T-helper 2 cell treated with Interferon-gamma antibody and Interleukin-4, amounts not matched to agents 100 ng/mL and 5 ng/mL, for 36 hours (primary cell): Measurements from ENCODE around the gene NCOA1. TPM values are rescaled to one million over a fixed set of nuclear protein-coding genes. Genes with fewer than 3 reads are reported as not detected.
"Not testable (repeated sequence)": the region's sequence is repeated elsewhere in the genome, so short reads cannot be mapped to it uniquely, and the experiment has no call there.

Experiments
- intact Hi-C: fragments of 100-400 bp; cut with micrococcal nuclease; formaldehyde crosslinking; loops from one replicate; pipeline ENCODE4 v1.15.1; 2023
- total RNA-seq: library from RNA; stranded (reverse); gene quantifications from 2 replicates; pipeline ENCODE4 v1.2.3, GENCODE V29; 2022

NCOA1 gene
- total RNA-seq, 1 donor from 2014 or later = 21.4 TPM

DNA sequence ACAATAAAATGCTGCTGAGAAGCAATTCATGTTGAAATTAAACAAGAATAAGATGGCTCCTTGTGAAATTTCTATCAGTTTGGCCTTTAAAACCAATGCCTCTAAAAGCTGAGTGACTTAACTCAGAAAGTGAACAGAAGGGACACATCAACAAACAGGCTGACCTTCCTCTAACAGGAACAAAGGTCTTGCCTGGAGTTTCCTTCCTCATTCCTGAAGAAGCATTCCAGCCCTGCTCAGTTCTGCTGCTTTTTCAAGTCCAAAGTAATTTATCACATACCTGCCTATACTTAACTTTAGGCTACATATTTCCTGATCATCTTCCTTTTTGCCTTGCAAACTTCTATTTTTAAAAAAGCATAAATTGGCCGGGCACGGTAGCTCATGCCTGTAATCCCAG lies 288.1 kb downstream of the NCOA1 start:
- intact Hi-C loops = no loop called here

DNA sequence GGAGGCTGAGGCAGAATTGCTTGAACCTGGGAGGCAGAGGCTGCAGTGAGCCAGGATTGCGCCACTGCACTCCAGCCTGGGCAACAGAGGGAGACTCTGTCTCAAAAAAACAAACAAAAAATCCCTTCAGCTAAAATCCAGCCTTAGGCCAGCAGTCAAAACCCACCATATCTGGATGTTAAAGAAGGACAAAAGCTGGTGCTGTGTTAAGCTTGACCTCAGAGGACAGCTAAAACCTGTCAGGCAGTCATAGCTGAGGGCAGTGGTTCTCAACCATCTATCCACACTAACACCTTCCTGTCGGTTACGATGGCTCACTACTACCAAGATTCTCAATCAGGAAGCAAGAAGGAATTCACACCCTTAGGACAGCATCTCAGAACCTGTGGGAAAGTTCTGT lies 292.6 kb downstream of the NCOA1 start:
- intact Hi-C loops = no loop called here

DNA sequence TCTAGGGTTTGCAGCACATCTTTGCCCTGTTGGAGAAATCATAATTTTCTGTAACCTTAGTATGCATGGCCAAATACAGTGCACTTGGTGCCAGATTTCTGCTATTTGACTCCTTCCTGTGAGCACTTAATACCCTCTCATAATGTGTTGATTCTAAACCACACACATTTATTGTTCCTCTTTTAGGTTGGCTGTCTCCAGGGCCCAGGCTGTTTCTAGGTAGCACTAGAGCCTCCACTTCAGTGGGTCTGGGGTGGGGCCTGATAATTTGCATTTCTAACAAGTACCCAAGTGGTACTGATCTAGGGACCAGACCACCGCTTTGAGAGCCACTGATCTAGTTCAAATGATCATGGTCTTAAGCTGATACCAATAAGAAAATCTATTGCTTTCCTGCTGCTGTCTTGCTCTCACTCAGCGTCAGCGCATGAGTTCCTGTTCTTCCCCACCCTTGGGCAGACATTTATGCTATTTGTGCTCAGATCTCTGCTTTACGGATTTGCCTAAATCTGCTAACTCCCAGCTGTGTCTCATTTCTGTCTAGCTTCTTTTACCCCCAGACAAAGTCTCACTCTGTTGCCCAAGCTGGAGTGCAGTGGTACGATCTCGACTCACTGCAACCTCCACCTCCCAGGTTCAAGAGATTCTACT lies 294.7 kb downstream of the NCOA1 start:
- intact Hi-C loops = no loop called here

DNA sequence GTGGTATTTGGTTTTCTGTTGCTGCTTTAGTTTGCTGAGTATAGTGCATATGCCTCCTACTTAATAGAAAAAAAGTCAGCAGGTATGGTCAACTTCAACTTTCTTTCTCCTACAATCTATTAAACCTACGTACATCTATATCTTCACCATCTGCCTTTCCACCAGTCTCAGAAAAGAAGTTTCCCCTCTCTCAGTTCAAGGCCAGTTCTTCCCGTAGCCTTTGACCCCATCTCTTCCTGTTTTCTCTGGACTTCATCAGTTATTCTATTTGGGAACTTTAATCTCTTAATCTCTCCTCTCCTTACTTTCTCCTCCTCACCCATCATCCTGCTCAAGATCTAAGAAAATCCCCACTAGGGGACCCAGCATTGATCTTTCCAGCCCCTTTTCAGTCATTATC lies 296.5 kb downstream of the NCOA1 start:
- intact Hi-C loops = no loop called here

DNA sequence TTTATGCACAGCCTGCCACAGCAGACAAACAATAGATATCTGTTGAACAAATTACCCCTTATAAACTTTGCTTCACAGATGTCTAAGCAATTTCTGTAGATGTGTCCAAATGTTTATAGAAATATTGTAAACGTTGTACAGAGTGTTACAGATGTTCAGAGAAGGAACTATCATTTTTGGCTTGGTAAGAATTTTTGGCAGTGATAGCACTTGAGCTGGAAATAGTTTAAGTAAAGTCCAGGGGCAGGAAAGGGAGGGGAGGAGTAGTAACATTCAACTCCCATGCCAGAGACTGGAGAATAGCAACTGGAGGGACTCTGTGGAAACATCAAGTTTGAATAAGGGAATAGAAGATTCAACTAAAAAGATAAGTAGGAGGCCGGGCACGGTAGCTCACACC lies 297.8 kb downstream of the NCOA1 start:
- intact Hi-C loops = no loop called here

DNA sequence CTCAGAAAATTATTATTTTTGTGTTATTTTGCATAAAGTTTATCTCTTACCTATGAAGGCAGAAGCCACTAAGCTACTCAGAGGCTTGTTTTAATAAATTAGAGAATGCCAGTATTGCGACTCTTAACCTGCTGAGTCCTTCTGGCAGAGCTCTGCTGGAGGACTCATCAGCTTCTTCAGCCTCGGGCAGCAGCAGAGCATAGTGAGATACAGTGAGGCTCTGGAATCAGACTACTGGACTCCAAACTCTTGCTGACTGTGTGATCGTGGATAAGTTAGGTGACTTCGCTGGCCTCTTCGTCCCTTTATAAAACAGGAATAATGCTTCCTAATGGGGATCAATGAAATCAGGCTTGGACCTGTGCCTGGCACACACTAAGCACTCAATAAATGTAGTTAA lies 300.4 kb downstream of the NCOA1 start:
- intact Hi-C loops = loop anchor here (10.0 kb wide), 3 partner anchors 717 to 1973 kb away; partner anchors contain the start of genes FKBP1B, SF3B6, SLC35F6 and WDCP

DNA sequence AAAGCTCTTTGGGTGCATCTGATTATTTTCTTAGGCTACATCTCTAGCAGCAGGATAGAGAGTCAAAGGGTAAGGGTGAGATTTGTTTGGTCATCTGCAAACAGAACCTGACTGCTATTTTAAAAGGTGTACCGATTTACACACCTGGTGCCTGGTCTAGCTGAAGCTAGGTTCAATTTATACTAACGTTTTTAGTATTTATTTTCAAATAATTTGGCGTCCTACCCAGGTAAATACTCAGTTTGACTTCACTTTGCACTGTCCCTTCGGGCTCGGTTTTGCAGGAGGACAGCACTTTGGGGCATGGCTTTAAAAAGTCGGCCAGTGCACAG lies 301.5 kb downstream of the NCOA1 start:
- intact Hi-C loops = loop anchor here (2.0 to 10.0 kb wide), 5 partner anchors 34 to 1972 kb away; partner anchors contain the start of genes FKBP1B, NCOA1, SF3B6 and SLC35F6

DNA sequence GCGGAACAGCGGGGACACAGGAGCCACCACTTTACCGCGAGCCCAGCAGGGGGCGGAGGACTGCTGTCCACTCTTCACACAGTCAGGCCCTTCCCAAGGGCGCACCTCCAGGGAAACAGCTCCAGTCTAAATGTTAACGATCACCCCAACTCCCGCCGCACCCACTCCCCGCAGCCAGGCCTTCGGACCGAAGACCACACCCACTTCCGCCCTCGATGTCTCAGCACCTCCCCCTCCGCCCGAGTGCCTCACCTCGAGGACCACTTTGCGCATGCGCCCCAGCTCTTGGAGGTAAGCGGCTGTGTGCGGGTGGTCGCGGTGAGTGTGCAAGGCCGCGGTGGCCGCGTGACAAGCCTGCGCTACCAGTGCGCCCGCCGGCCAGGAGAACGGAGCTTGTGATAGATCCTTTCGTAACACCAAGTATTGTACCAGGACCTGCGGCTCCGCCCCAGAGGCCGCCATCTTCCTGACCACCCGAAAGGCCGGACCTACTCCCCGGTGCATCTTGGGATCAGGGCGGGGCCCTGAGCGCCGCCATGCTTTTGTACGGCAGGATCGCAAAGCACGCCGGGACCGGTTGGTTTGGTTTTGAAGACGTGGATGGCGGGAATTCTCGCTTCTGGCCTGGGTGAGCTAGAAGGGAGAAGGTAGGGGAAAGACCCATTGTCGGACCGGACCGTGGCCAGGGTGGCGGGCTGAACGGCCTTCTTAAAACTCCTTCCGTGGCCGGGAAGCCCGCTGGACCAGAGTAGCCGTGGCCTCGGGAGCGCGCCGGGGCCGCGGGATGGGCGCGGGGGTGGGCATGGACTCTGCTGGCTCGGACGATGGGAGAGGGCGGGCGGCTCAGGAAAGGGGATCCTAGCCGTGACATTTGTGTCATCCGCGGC lies 302.1 kb downstream of the NCOA1 start, which contains the start of the genes CENPO and PTRHD1:
TSS of gene CENPO (plus strand) at position 552 of the 887 bp plus-strand sequence. CDS start 495 bp downstream, outside the sequence.
TSS of gene PTRHD1 (minus strand) at position 518 of the 887 bp plus-strand sequence. CDS start at position 504, 14 bp downstream.
- intact Hi-C loops = loop anchor here (1.0 to 10.0 kb wide), 9 partner anchors 34 to 1972 kb away; partner anchors contain the start of genes ADCY3, DNAJC27, EFR3B and FKBP1B

DNA sequence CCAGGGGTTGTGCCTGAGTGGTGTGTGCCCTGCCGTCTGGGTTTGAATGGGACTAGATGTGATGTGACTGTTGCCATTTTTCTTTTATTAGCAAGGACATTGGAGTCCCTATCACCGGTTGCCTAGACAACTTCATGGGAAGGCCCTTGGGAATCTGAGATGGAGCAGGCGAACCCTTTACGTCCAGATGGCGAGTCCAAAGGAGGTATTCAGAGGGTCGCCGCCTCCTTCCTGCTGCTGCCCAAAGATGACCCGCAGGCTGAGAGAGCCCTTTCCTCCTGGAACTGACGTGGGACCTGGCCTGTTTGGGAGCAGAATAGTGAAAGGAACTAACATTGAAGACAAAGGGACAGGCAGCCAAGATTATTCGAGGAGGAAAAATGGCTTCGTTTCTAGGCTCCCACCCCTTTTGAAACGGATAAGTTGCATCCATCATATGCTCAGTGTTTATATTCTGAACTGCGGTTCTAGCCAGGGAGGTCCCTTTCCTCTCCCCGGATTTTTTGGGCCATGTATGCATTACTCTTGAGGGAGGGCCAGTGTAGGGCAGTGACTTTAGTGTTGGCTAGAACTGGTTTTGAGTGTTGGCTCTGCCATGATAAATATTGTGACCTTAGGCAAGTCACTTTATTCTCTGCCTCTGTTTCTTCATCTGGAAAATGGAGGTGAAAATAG lies 302.8 kb downstream of the NCOA1 start:
- intact Hi-C loops = loop anchor here (1.0 to 10.0 kb wide), 9 partner anchors 33 to 1971 kb away; partner anchors contain the start of genes ADCY3, DNAJC27, EFR3B and FKBP1B

DNA sequence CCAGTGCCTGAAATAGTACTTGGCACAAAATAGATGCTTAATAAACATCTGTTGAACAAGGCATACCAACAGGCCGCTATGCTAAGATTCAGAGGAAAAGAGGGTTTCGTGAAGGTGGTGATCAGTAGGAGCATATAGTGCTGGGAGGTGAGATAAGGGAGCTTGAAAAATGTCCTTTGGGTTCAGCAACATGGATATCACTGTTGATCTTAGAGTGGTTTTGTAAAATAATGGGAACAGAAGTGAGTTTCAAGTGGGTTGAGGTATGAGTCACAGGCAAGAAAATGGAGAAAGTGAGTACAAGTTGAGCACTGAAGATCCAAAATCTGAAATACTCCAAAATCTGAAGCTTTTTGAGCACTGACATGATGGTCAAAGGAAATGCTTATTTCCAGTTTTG lies 306.6 kb downstream of the NCOA1 start:
- intact Hi-C loops = loop anchor here (10.0 kb wide), 3 partner anchors 723 to 1967 kb away; partner anchors contain the start of genes FKBP1B, SF3B6, SLC35F6 and WDCP

DNA sequence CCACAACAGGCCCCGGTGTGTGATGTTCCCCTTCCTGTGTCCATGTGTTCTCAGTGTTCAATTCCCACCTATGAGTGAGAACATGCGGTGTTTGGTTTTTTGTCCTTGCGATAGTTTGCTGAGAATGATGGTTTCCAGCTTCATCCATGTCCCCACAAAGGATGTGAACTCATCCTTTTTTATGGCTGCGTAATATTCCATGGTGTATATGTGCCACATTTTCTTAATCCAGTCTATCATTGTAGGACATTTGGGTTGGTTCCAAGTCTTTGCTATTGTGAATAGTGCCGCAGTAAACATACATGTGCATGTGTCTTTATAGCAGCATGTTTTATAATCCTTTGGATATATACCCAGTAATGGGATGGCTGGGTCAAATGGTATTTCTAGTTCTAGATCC lies 309.4 kb downstream of the NCOA1 start:
- intact Hi-C loops = not testable (repeated sequence)

DNA sequence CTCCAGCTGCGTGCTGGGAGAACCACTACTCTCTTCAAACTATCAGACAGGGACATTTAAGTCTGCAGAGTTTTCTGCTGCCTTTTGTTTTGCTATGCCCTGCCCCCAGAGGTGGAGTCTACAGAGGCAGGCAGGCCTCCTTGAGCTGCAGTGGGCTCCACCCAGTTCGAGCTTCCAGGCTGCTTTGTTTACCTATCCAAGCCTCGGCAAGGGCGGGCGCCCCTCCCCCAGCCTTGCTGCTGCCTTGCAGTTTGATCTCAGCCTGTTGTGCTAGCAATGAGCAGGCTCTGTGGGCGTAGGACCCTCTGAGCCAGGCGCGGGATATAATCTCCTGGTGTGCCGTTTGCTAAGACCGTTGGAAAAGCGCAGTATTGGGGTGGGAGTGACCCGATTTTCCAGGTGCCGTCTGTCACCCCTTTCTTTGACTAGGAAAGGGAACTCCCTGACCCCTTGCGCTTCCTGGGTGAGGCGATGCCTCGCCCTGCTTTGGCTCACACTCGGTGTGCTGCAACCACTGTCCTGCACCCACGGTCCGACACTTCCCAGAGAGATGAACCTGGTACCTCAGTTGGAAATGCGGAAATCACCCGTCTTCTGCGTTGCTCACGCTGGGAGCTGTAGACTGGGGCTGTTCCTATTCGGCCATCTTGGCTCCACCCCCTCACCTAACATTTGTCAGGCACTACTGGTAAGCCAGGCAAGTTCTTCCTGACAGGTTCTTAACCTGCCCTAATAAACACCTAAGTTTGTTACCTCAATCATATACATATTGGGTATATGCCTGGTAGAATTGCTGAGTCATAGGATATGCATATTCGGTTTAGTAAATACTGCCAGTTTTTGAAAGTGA lies 315.0 kb downstream of the NCOA1 start:
- intact Hi-C loops = not testable (repeated sequence)

DNA sequence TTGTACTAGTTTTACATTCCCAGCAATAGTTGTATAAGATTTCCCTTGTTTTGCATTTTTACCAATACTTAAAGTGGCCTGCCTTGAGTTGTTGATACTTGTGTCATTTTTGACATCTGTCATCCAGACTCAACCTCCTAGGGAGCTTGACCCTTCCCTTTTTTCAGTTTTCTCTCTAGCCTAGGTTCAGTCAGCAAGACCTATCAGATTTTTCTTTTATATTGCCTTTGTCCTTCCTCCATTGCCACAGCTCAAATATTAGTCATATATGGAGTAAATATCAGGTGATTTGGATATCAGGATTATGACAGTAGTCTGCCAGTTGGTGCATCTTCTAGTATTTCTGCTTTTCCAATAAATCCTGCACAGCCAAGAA lies 315.6 kb downstream of the NCOA1 start:
- intact Hi-C loops = no loop called here

DNA sequence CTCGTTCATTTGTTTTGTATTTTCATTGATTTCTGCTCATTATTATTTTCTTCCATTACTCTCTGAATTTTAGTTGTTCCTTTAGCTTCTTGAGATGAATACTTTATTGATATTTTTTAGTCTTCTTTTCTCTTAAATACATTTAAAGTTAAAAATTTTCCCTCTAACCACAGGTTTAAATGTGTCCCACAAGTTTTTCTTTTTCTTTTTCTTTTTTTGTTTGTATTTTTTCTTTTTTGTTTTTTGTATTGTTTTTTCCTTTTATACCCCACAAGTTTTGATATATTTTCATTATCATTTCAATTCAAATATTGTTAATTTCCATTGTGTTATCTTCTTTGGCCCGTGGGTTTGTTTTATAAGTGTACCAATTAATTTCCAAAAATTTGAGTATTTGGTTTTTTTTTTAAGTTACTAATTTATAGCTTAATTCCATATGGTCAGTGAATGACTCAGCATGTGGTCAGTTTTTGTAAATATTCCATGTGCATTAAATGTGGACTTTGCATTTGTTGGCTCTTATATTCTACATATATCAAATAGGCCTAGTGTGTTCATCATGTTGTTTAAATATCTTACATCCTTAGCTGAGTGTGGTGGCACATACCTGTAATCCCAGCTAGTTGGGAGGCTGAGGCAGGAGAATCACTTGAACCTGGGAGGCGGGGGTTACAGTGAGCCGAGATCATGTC lies 318.4 kb downstream of the NCOA1 start:
- intact Hi-C loops = no loop called here

DNA sequence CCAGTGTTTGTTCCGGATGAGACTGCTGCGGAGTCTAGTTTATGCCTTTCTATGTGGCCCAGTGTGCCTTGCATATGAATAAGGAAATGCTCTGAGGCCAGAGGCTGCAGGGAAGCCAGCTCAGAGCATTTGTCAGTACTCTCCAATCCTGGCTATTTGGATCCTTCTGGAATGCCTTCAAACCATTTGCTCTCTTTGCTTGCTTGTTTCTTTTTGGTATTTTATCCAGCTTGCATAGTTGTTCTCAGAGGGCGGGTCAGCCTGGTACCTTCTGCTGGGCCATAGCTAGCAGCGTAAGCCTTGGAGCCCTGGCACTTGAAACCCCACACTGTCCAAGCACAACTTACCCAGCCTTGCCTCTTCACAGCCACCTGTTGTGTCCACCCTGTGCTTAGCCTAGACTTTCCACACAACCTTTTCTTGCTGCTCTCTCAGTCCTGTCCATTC lies 322.7 kb downstream of the NCOA1 start:
- intact Hi-C loops = no loop called here

DNA sequence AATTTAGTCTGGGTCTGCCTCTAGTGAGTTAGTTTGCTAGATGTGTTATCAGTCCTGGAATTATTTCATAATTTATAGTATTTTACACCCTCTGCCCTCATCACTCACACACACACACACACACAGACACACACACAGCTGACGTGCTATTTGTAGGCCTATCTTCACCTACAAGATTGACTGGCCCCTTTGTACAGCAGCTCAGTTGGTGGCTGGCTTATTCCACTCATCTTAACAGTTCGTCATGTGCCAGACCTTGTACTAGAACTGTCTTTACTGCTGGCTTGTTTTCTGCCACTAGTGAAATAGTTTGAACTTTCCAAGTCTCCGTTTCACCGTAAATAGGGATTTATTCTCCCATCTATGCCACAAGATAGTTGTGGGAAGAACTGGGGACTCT lies 323.5 kb downstream of the NCOA1 start:
- intact Hi-C loops = no loop called here

DNA sequence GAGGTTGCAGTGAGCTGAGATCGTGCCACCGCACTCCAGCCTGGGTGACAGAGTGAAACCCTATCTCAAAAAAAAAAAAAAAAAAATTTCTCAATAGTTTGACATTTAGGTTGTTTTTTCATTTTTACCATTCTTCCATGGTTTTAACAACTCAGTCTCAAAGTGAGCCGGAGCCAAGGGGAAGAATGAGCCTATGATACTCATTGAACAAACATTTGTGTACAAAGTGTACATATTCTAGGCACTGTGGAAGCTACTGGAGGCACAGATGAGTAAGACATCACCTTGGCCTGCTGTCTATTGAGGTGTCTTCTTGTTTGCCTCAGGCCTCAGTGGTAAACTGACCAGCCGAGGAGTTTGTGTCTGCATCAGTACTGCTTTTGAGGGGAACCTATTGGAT lies 324.1 kb downstream of the NCOA1 start:
- intact Hi-C loops = no loop called here

DNA sequence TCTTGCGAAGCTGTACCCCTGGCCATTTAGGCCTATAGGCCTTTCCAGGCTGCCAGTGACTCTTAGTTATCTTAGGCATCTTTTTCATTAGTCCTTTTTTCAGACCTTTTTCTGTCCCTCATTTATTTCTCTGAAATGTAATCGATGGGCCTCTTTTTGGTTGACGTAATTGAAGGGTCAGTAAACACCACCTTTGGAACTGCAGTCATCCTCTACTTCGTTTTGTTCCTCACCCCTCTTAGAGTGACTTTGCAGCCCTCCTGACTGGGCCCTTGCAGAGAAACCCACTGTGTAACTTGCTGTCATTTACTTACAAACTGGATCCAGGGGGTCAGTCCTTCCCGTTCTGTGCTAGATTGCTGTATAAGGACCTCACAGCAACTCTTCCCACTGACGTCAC lies 325.4 kb downstream of the NCOA1 start:
- intact Hi-C loops = no loop called here

DNA sequence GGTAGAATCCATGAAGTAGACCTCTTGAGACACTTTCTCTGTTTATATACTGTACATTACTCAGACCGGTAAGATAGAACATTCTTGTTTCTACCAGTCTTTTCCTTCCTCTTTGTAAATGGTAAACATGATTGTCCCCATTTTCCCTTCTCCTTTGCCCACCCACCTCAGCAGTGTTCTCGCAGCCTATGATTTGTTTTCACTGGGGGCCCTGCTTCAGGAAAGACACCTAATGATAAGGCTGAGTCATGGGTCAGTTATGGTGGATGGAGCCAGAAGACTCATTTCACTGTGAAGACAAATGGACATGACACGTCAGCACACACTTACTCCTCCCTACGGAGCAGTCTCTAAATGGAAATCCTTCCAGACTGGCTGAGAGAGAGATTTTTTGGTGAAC lies 325.8 kb downstream of the NCOA1 start:
- intact Hi-C loops = no loop called here

DNA sequence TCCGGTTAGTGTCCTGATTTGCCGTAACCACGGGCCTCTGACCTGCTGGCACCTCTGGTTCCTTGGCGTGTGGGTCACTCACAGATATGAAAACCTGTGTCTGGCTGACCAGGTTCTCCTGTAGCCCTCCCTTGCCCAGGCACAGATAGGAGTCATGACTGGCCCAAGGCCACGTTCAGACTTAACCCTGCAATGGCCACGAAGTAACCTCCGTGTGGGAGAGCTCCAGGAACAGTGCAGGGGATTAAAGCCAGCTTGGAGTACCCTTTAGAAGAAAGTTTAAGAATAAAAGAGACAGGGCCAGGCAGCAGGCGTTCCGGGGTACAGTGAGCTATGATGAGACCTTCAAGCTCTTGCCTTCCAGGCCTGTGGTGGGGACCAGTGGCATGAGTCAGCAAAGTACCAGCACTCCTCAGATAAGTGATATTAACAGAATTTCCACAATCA lies 327.7 kb downstream of the NCOA1 start:
- intact Hi-C loops = no loop called here
